Lower leg skin (tissue), 4 donors: ENCODE measurements around the gene BTN2A1. TPM values are rescaled to one million over a fixed set of nuclear protein-coding genes. Genes with fewer than 3 reads are reported as not detected.
A peak's percentile ranks its signal among the peaks of the same experiment; 100 is the strongest.

Experiments
- DNase-seq, 2 donors: peaks; one replicate each; pipeline ENCODE4 v3.0.0-alpha.2; 2019; ENCODE audit warnings: low spot score in 2 of 2
- H3K4me3 ChIP-seq: fragments of 200-600 bp; sonication (generic); 2 replicates; pipeline ENCODE4 v1.5.1; 2017; ENCODE audit warnings: mild to moderate bottlenecking, low read depth; ENCODE audit not compliant: poor library complexity, severe bottlenecking
- CTCF ChIP-seq, 3 donors: fragments of 450-650 bp; IDR thresholded peaks; one replicate each; pipeline ENCODE4 v1.5.1; 2016; ENCODE audit warnings: antibody characterized with exemption in 3 of 3, mild to moderate bottlenecking in 3 of 3, moderate library complexity in 2 of 3
- POLR2A ChIP-seq, 2 donors: fragments of 450-650 bp; IDR thresholded peaks; one replicate each; pipeline ENCODE4 v1.6.1; 2016 to 2017; ENCODE audit warnings: antibody characterized with exemption in 2 of 2, mild to moderate bottlenecking in 1 of 2, moderate library complexity in 1 of 2
- WGBS, 2 donors: methylation state at CpG; one replicate each; pipeline ENCODE4 v1.1.5; 2018; 5-methylcytosine and 5-hydroxymethylcytosine counted together
- intact Hi-C: fragments of 100-400 bp; cut with DNase I; formaldehyde crosslinking; loops from one replicate; pipeline ENCODE4 v1.15.0; 2023; ENCODE audit warnings: low total_unique reads
- total RNA-seq, 4 donors: library from RNA; depleted of rRNA; stranded (reverse); fragments of >200 nt; gene quantifications; one replicate each; pipeline ENCODE4 v1.1.0, GENCODE V29; 2016

BTN2A1 gene
- total RNA-seq = 10 to 100 TPM in 3 of 4 donors, 1 to 10 TPM in 1; 9.9 to 16.4 (median 12.0) TPM

- WGBS, 2 donors = 0 to 1% methylated on average over 31 of the region's 31 CpGs
- intact Hi-C loops = no loop called here
- peak; percentile 91 to 94 for DNase-seq
- TF ChIP-seq POLR2A (IDR thresholded peaks at IDR 0.05) (no peak), CTCF (IDR thresholded peaks at IDR 0.05) (no peak)
- H3K4me3 ChIP-seq = peak within 1 kb of the TSS; percentile 98
Measured at GRCh38 chr6:26457806-26458688, at the start of gene BTN2A1. TSS of gene BTN2A1 (plus strand) at chr6:26457955. CDS start at chr6:26458637, 682 bp downstream.

DNA sequence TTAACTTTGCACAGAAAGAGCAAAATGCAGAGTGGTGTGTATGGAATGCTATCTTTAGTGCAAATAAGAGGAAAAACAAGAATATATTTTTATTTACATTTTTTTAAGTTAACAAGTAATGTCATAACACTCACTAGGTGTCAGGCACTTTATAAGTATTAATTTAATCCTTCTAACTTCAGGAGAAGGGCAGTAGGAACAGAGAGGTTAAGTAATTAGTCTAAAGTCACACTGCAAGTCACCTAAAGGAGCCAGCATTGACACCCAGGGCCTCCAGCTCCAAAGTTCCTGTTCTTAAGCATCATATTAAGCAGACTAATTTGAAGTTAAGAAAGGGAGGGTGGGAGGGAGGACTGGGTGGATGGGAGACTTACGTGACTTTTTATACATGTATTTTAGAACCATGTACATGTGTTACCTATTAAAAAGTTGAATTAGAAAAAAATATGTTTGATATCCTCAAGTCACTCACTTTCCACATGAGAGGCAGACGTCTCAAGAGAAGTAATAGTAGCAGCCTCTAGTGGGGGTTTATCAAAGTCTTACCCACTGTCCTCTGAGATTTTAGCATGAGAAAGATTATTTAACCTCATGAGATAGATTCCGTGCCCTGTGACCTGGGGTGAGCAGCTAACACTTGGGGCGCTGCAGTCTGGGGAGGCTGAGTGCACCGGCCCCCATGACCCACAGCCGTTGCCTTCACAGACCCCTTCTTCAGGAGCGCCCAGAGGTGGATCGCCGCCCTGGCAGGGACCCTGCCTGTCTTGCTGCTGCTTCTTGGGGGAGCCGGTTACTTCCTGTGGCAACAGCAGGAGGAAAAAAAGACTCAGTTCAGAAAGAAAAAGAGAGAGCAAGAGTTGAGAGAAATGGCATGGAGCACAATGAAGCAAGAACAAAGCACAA lies 48.7 kb upstream of the BTN2A1 start:
- TF ChIP-seq POLR2A (IDR thresholded peaks at IDR 0.05) = no peak
- no peak for TF ChIP-seq CTCF (IDR thresholded peaks at IDR 0.05)
- no peak overlapping the region for H3K4me3 ChIP-seq
- 91 to 92% methylated on average over 10 of the region's 10 CpGs for WGBS, 2 donors
- intact Hi-C loops = no loop called here
- DNase-seq = no peak

- TF ChIP-seq POLR2A (IDR thresholded peaks at IDR 0.05) (no peak), CTCF (IDR thresholded peaks at IDR 0.05) (no peak)
- 95% methylated on average over 3 of the region's 3 CpGs for WGBS, 2 donors
- H3K4me3 ChIP-seq = no peak overlapping the region
- no peak for DNase-seq
- intact Hi-C loops = no loop called here
Measured at GRCh38 chr6:26411751-26412150, 46.0 kb upstream of the BTN2A1 start.

- no peak overlapping the region for H3K4me3 ChIP-seq
- DNase-seq = no peak
- 62 to 65% methylated on average over 3 of the region's 3 CpGs for WGBS, 2 donors
- TF ChIP-seq POLR2A (IDR thresholded peaks at IDR 0.05) = no peak
- TF ChIP-seq CTCF (IDR thresholded peaks at IDR 0.05) = no peak
- intact Hi-C loops = no loop called here
Measured at GRCh38 chr6:26412228-26412627, 45.5 kb upstream of the BTN2A1 start.

- intact Hi-C loops = no loop called here
- no peak overlapping the region for H3K4me3 ChIP-seq
- TF ChIP-seq CTCF (IDR thresholded peaks at IDR 0.05) (no peak), POLR2A (IDR thresholded peaks at IDR 0.05) (no peak)
- 92 to 98% methylated on average over 4 of the region's 4 CpGs for WGBS, 2 donors
- no peak for DNase-seq
Measured at GRCh38 chr6:26412954-26413353, 44.8 kb upstream of the BTN2A1 start.
